ENCODE measurements around the gene POLR2J3. TPM values are rescaled to one million over a fixed set of nuclear protein-coding genes. Genes with fewer than 3 reads are reported as not detected.
"Not testable (repeated sequence)": the region's sequence is repeated elsewhere in the genome, so short reads cannot be mapped to it uniquely, and the experiment has no call there.

The POLR2J3 gene
- 14.1 and 21.2 TPM in 2 replicates for total RNA-seq (ENCODE audit: low replicate concordance)

DNA sequence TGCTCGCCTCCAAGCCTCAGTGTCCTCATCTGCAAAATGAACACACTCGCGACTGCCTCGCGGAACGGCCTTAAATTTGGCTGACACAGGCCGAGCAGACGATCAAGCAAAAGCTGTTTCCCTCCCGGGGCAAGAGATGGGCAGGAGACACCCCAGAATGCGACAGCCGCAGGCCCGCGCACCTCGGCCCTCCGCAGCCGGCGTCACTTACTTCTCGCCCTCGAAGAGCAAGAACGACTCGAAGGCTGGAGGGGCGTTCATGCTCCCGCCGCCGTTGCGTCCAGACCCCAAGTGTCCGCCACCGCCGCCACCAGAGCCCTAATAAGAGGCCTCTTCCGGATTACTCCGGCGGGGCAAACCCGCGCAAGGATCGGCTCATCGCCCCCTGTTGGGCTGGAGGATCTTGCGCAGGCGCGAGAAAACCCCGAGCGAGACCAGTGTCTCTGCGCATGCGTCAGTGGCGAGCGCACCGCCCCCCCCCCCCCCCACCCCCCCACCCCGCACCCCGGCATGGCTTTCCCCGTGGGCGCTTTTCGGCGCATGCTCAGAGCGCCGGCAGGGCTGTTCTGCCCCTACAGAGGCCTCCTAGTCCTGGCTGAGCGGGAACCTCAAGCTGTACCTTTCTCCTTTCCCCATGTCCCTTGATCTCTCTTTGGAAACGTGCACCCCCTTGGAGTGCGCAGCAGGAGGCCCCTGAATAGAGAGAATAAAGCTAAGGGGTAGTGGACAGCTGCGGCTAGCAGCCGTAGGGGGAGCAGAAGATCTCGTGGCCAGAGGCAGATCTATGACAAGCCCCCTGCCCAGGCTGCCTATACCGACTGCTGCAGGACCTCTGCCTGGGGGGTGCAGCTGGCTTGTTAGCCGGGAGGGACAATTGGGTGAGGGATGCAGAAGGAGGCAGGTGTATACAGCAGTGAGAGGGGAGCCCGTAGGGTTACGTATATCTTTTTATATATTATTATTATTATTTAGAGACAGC lies at the start of gene POLR2J3:
POLR2J3 (minus strand) TSS at position 323 of the 979 bp plus-strand sequence; CDS start at position 261, 62 bp downstream.
- H3K27ac ChIP-seq; H3K9me3 ChIP-seq (ENCODE audit: low read depth); H3K4me1 ChIP-seq; H3K36me3 ChIP-seq; H3K27ac Mint-ChIP-seq; H2AFZ ChIP-seq (replicated peaks); H3K4me2 ChIP-seq; H4K20me1 ChIP-seq (ENCODE audit: low read depth); H3K27me3 Mint-ChIP-seq (ENCODE audit: insufficient read depth, low read depth); H3F3A ChIP-seq (ENCODE audit: low read depth); H3K4me1 Mint-ChIP-seq; H3K36me3 Mint-ChIP-seq; H3K9me3 Mint-ChIP-seq; H3K27me3 ChIP-seq; H3K79me2 ChIP-seq (ENCODE audit: low read depth): not testable (repeated sequence)
- peak within 1 kb of the TSS; percentile 74 for H3K4me3 Mint-ChIP-seq
- Histone ChIP-seq H3K9ac (peak within 1 kb of the TSS; percentile 37), H3K4me3 (peak within 1 kb of the TSS; percentile 51)
- peak; percentile 85 for DNase-seq (ENCODE audit: low spot score)
- TF ChIP-seq, protein P1, sequence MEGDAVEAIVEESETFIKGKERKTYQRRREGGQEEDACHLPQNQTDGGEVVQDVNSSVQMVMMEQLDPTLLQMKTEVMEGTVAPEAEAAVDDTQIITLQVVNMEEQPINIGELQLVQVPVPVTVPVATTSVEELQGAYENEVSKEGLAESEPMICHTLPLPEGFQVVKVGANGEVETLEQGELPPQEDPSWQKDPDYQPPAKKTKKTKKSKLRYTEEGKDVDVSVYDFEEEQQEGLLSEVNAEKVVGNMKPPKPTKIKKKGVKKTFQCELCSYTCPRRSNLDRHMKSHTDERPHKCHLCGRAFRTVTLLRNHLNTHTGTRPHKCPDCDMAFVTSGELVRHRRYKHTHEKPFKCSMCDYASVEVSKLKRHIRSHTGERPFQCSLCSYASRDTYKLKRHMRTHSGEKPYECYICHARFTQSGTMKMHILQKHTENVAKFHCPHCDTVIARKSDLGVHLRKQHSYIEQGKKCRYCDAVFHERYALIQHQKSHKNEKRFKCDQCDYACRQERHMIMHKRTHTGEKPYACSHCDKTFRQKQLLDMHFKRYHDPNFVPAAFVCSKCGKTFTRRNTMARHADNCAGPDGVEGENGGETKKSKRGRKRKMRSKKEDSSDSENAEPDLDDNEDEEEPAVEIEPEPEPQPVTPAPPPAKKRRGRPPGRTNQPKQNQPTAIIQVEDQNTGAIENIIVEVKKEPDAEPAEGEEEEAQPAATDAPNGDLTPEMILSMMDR (IDR thresholded peaks at IDR 0.05), result peak; percentile 42

DNA sequence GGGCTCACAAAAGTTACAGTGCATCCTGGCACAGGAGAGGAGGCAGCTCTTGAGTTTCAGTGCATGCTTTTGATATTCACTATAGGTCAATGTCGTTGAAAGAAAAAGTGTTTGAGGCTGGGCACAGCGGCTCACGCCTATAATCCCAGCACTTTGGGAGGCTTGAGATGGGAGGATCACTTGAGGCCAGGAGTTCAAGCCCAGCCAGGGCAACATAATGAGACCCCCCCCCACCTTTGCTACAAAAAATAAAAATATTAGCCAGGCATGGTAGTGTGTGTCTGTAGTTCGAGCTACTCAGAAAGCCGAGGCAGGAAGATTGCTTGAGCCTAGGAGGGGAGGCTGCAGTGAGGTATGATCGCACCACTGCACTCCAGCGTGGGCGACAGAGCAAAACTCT lies 45.7 kb upstream of the POLR2J3 start:
- H3K9ac ChIP-seq; H3K4me1 ChIP-seq; H3K4me3 Mint-ChIP-seq; H3K27ac ChIP-seq; H3K36me3 ChIP-seq; H3K4me3 ChIP-seq; H3K4me2 ChIP-seq; H2AFZ ChIP-seq (replicated peaks); H4K20me1 ChIP-seq (ENCODE audit: low read depth); H3K27ac Mint-ChIP-seq; H3K9me3 Mint-ChIP-seq; H3K79me2 ChIP-seq (ENCODE audit: low read depth); DNase-seq (ENCODE audit: low spot score); H3K27me3 Mint-ChIP-seq (ENCODE audit: insufficient read depth, low read depth); H3K4me1 Mint-ChIP-seq; H3K27me3 ChIP-seq; H3F3A ChIP-seq (ENCODE audit: low read depth); H3K36me3 Mint-ChIP-seq; H3K9me3 ChIP-seq (ENCODE audit: low read depth): not testable (repeated sequence)

DNA sequence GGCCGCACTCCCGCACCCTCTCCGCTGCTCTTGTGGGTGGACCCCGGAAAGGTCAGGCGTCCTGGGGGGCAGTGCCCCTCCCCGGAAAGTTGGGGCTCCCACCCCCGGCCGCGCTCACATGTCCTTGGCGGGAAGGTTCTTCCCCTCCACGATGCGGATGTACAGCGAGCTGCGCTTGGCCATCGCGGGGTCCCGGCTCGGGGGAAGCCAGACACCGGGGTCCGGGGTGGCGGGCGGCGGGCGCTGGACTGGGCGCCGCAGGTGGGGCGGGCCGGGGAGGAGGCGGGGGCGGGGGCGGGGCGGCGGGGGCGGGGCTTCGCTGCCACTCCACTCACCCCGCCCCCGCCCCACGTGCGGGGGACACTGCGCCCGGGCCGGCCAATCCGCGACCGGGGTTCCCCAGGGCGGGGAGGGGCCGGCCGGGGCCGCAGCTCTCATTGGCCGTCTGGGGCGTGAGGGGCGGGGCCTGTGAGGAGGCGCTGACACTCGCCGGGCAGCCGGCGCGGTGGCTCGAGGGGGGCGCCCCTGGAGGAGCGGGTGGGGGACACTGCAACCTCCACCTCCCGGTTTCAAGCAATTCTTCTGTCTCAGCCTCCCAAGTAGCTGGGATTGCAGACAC lies 44.2 kb upstream of the POLR2J3 start, which contains the start of gene RASA4:
RASA4 (minus strand) TSS at position 250 of the 619 bp plus-strand sequence; CDS start at position 183, 67 bp downstream.
- H3K79me2 ChIP-seq (ENCODE audit: low read depth); H3K27me3 ChIP-seq; H3K27me3 Mint-ChIP-seq (ENCODE audit: insufficient read depth, low read depth); H2AFZ ChIP-seq (replicated peaks); H3K9me3 ChIP-seq (ENCODE audit: low read depth); H3K9me3 Mint-ChIP-seq; H3K36me3 ChIP-seq; H3K4me1 ChIP-seq; H4K20me1 ChIP-seq (ENCODE audit: low read depth); H3K27ac Mint-ChIP-seq; H3K36me3 Mint-ChIP-seq; H3F3A ChIP-seq (ENCODE audit: low read depth); H3K4me1 Mint-ChIP-seq; H3K27ac ChIP-seq; H3K4me3 Mint-ChIP-seq; H3K9ac ChIP-seq: not testable (repeated sequence)
- H3K4me3 ChIP-seq, result peak within 1 kb of the TSS; percentile 34
- DNase-seq (ENCODE audit: low spot score), result peak; percentile 53
- peak within 1 kb of the TSS; percentile 62 for H3K4me2 ChIP-seq

DNA sequence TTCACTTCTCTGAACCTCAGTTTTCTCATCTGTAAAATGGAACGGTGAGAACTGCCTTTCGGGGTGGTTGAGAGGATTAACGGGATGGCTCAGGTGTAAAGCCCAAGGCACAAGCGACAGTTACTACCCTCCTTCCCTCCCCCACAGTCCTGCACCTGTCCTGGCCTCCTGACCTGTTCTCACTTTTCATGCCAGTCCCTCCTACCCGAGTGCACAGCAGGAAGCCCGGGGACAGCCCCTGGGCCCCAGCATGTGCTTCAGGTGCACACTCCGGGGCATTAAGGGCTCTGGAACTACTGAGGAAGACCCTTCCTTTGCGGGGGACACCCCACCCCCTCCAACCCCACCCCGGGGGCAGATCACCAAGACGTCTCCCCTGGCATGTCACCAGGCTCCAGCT lies 43.5 kb upstream of the POLR2J3 start:
- not testable (repeated sequence) for H3K9me3 Mint-ChIP-seq; H3K27me3 ChIP-seq; H3K4me3 ChIP-seq; H3K4me1 Mint-ChIP-seq; H4K20me1 ChIP-seq (ENCODE audit: low read depth); H3K4me3 Mint-ChIP-seq; H3K36me3 ChIP-seq; H3K27ac ChIP-seq; H3K27me3 Mint-ChIP-seq (ENCODE audit: insufficient read depth, low read depth); DNase-seq (ENCODE audit: low spot score); H3K79me2 ChIP-seq (ENCODE audit: low read depth); H3K9ac ChIP-seq; H2AFZ ChIP-seq (replicated peaks); H3K4me1 ChIP-seq; H3K9me3 ChIP-seq (ENCODE audit: low read depth); H3K4me2 ChIP-seq; H3K36me3 Mint-ChIP-seq; H3F3A ChIP-seq (ENCODE audit: low read depth); H3K27ac Mint-ChIP-seq

DNA sequence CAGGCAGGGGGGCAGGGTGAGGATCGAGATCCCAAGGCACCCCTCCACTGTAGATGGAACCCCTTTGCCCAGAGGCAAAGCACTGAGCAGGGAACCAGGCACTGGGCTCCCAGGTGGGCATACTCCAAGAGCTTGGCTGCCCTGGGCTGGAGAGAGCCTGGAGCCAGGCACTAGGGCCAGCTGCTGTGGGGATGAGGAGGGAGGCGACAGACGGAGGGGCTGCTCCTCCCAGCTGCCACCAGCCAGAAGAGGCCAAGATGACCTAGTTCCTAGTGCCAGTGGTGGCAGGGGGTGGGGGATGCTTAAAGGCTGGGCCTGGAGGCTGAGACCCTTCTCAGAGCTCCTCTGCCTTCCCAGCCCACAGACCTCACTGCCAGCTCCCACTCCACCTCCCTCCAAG lies 42.5 kb upstream of the POLR2J3 start:
- not testable (repeated sequence) for H3F3A ChIP-seq (ENCODE audit: low read depth); H3K79me2 ChIP-seq (ENCODE audit: low read depth); H3K4me3 ChIP-seq; H3K36me3 ChIP-seq; H3K27ac Mint-ChIP-seq; DNase-seq (ENCODE audit: low spot score); H3K4me1 Mint-ChIP-seq; H4K20me1 ChIP-seq (ENCODE audit: low read depth); H3K27me3 Mint-ChIP-seq (ENCODE audit: insufficient read depth, low read depth); H3K9ac ChIP-seq; H3K4me2 ChIP-seq; H2AFZ ChIP-seq (replicated peaks); H3K9me3 Mint-ChIP-seq; H3K4me1 ChIP-seq; H3K27ac ChIP-seq; H3K36me3 Mint-ChIP-seq; H3K9me3 ChIP-seq (ENCODE audit: low read depth); H3K4me3 Mint-ChIP-seq; H3K27me3 ChIP-seq

DNA sequence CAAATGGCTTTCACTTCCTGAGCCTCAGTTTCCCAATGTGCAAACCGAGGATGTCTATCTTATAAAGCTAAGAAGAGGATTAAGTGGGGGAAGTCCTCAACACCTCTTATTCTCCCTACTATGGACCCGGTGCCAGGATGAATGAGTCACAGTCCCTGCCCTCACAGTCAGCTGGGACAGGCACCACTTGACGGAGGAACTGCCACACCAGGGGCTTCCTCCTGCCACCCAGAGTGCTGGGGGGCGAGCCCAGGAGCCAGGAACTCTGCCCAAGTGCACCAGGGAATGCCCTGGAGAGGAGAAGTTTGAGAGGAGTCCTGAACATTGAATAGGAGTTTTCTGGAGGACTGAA lies 41.9 kb upstream of the POLR2J3 start:
- H3K4me3 Mint-ChIP-seq; H3K4me2 ChIP-seq; H3F3A ChIP-seq (ENCODE audit: low read depth); H3K9me3 Mint-ChIP-seq; DNase-seq (ENCODE audit: low spot score); H3K36me3 Mint-ChIP-seq; H4K20me1 ChIP-seq (ENCODE audit: low read depth); H3K9ac ChIP-seq; H3K27ac Mint-ChIP-seq; H3K36me3 ChIP-seq; H3K4me1 ChIP-seq; H3K79me2 ChIP-seq (ENCODE audit: low read depth); H3K27me3 Mint-ChIP-seq (ENCODE audit: insufficient read depth, low read depth); H3K9me3 ChIP-seq (ENCODE audit: low read depth); H3K4me3 ChIP-seq; H2AFZ ChIP-seq (replicated peaks); H3K27me3 ChIP-seq; H3K4me1 Mint-ChIP-seq; H3K27ac ChIP-seq: not testable (repeated sequence)

DNA sequence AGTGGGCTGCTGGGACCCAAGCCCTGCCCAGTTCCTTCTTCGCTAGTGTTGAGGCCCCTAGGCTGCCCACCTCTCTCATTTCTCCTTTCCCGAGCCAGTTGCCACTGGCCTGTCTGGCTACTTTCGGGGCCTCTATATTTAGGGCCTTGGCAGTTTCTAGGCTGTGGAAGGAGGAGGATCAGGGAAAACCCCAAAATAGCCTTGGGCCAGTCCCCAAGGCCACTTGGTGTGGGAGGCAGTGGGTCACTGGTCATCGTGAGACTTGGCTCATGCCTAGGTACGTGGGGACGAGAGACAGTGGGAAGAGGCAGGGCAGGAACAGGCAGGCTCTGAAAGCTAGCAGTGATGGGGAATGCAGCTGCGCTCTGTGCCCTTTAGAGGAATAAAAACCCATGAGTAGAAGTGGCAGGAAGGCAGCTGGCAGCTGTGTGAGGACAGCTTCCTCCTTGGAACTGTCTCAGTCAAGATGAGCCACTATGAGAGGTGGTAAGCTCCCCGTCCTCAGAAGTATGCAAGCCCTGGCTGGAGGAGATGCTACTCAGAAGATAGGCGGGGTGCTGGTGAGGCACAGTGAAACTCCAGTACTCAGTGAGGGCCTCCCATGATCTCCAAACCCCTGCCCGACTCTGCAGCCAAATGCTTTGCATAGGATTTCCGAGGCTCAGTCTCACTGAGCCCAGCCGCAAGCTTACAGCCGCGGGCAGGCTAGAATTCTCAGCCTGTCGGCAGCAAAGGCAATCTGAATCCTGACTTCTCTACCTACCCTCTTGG lies 41.4 kb upstream of the POLR2J3 start:
- not testable (repeated sequence) for H3F3A ChIP-seq (ENCODE audit: low read depth); DNase-seq (ENCODE audit: low spot score); H3K36me3 Mint-ChIP-seq; H2AFZ ChIP-seq (replicated peaks); H3K9me3 Mint-ChIP-seq; H3K79me2 ChIP-seq (ENCODE audit: low read depth); H3K27me3 Mint-ChIP-seq (ENCODE audit: insufficient read depth, low read depth); H3K9ac ChIP-seq; H3K9me3 ChIP-seq (ENCODE audit: low read depth); H3K4me1 Mint-ChIP-seq; H3K27ac ChIP-seq; H3K36me3 ChIP-seq; H3K4me1 ChIP-seq; H4K20me1 ChIP-seq (ENCODE audit: low read depth); H3K27ac Mint-ChIP-seq; H3K27me3 ChIP-seq; H3K4me2 ChIP-seq; H3K4me3 Mint-ChIP-seq; H3K4me3 ChIP-seq
